A549 (cell line): ENCODE results near the gene NAPA.

Experiments used
- CTCF ChIP-seq: fragments of >200 bp; sonication (Bioruptor Twin); formaldehyde crosslinking; IDR thresholded peaks from 3 replicates; pipeline ENCODE4 v1.5.1; 2016
- MAX ChIP-seq: IDR thresholded peaks from 2 replicates; pipeline ENCODE4 v1.6.1; 2012
- MYC ChIP-seq: IDR thresholded peaks from 2 replicates; pipeline ENCODE4 v1.6.1; 2012; ENCODE audit warnings: mild to moderate bottlenecking, inconsistent platforms, low read length, improper control_type of control experiment, borderline replicate concordance
- ZSCAN20 ChIP-seq: fragments of 250-450 bp; sonication (Bioruptor Pico); IDR thresholded peaks from 2 replicates; pipeline ENCODE4 v1.8.0; 2022; ENCODE audit warnings: mild to moderate bottlenecking, moderate library complexity

GRCh38 chr19:47549261-47549862 is 34.5 kb upstream of the NAPA start:
- TF ChIP-seq MYC, result no peak
- no peak for TF ChIP-seq MAX
- TF ChIP-seq CTCF, result no peak
- TF ChIP-seq ZSCAN20 (CRISPR knock-in tag), result no peak
